GM12878 (cell line): ENCODE results near the gene TRIP4.

ENCODE experiments used
- BHLHE40 ChIP-seq, 2 experiments: fragments of 450-650 bp in 1 of 2; IDR thresholded peaks; 2 replicates each; pipeline ENCODE4 v1.6.1; 2011 to 2017; ENCODE audit warnings: low read depth in 2 of 2, borderline replicate concordance in 1 of 2, improper control_type of control experiment in 1 of 2, low read length in 1 of 2, mild to moderate bottlenecking in 1 of 2
- CTCF ChIP-seq, 3 experiments: IDR thresholded peaks in 2 of 3; conservative IDR thresholded peaks in 1 of 3; 2 replicates each; pipeline ENCODE4 v1.5.1; 2011; ENCODE audit warnings: low read depth in 3 of 3, low read length in 3 of 3, mild to moderate bottlenecking in 3 of 3, control low read depth in 2 of 3, moderate library complexity in 2 of 3, inconsistent platforms in 1 of 3, mixed read lengths in 1 of 3; ENCODE audit not compliant: control insufficient read depth in 2 of 3, insufficient read depth in 1 of 3; ENCODE audit errors: extremely low read depth in 1 of 3
- MXI1 ChIP-seq: fragments of 150-350 bp; IDR thresholded peaks from 2 replicates; pipeline ENCODE4 v1.6.1; 2011; ENCODE audit warnings: low read depth, mild to moderate bottlenecking, inconsistent platforms, low read length, improper control_type of control experiment
- POLR2A ChIP-seq: IDR thresholded peaks from 2 replicates; pipeline ENCODE4 v1.6.1; 2011; ENCODE audit warnings: low read depth, mild to moderate bottlenecking, low read length
- SMC3 ChIP-seq: IDR thresholded peaks from 2 replicates; pipeline ENCODE4 v1.6.1; 2011; ENCODE audit warnings: low read length, improper control_type of control experiment, borderline replicate concordance
- USF1 ChIP-seq: IDR thresholded peaks from 2 replicates; pipeline ENCODE4 v1.6.1; 2011; ENCODE audit warnings: borderline replicate concordance, low read depth, mild to moderate bottlenecking, moderate library complexity, mixed read lengths, low read length; ENCODE audit not compliant: insufficient read depth; ENCODE audit errors: extremely low read length
- ZSCAN29 ChIP-seq: fragments of 450-650 bp; IDR thresholded peaks from 2 replicates; pipeline ENCODE4 v1.6.1; 2017; ENCODE audit warnings: mild to moderate bottlenecking, moderate library complexity

- no peak for TF ChIP-seq CTCF (IDR thresholded peaks at IDR 0.05 in 2 of 3, conservative IDR thresholded peaks at IDR 0.05 in 1 of 3; ENCODE audit: control insufficient read depth in 2 of 3, extremely low read depth in 1 of 3, insufficient read depth in 1 of 3, low read depth in 3 of 3, low read length in 3 of 3)
- TF ChIP-seq POLR2A: no peak
- TF ChIP-seq BHLHE40 (IDR thresholded peaks at IDR 0.05; ENCODE audit: borderline replicate concordance in 1 of 2, low read depth in 2 of 2, low read length in 1 of 2): no peak
- no peak for TF ChIP-seq MXI1
- no peak for TF ChIP-seq ZSCAN29
- TF ChIP-seq USF1: no peak
- TF ChIP-seq SMC3: no peak
Measured at GRCh38 chr15:64398575-64398974, 10.9 kb downstream of the TRIP4 start.
